ENCODE data around the gene FBH1.
A peak's percentile ranks its signal among the peaks of the same experiment; 100 is the strongest.
"Not testable (repeated sequence)": the region's sequence is repeated elsewhere in the genome, so short reads cannot be mapped to it uniquely, and the experiment has no call there.

FBH1 gene

GRCh38 chr10:5942474-5942873 is 52.4 kb downstream of the FBH1 start:
- POLR2A ChIA-PET, result no interaction called here
- no peaks in the 10 kb centered on the region for H3K27me3 ChIP-seq (replicated peaks in 2 of 5; ENCODE audit: control insufficient read depth in 4 of 5, insufficient read depth in 5 of 5, low read length in 4 of 5)
- WGBS (ENCODE audit: insufficient coverage), result 57% methylated on average over 13 of the region's 16 CpGs
- no peaks in the 10 kb centered on the region for H3K9me3 ChIP-seq (ENCODE audit: control extremely low read depth in 1 of 5, control insufficient read depth in 4 of 5, insufficient read depth in 2 of 5, low read depth in 1 of 5, low read length in 4 of 5)
- peaks cover 0 to 32% (median 30%) of the 10 kb centered on the region in 4 experiments for H3K4me1 ChIP-seq (ENCODE audit: control extremely low read depth in 1 of 4, control insufficient read depth in 4 of 4, insufficient read depth in 4 of 4, low read length in 3 of 4)
- peak in 2 of 3 donors; percentile 18 to 31 for DNase-seq
- no peak overlapping the region for H3K27ac ChIP-seq (ENCODE audit: insufficient read depth in 1 of 2, low read depth in 1 of 2, low read length in 2 of 2, poor library complexity in 1 of 2, severe bottlenecking in 2 of 2)
- peaks cover 3 to 15% (median 10%) of the 10 kb centered on the region in 4 experiments for H3K36me3 ChIP-seq (ENCODE audit: control insufficient read depth in 4 of 4, insufficient read depth in 4 of 4, low read length in 3 of 4)
- CTCF ChIA-PET, result no interaction called here
- H3K4me3 ChIP-seq (ENCODE audit: control insufficient read depth in 1 of 7, extremely low read depth in 1 of 7, insufficient read depth in 4 of 7, low read depth in 2 of 7, low read length in 6 of 7), result no peak overlapping the region

- ChIA-PET CTCF (no interaction called here), POLR2A (interaction anchor here (0.6 to 0.7 kb wide), 2 partner anchors 33 to 479 kb away, joined by 3 to 5 read pairs; no protein-coding TSS in a partner anchor)
- Histone ChIP-seq H3K27ac (ENCODE audit: insufficient read depth in 1 of 2, low read depth in 1 of 2, low read length in 2 of 2, poor library complexity in 1 of 2, severe bottlenecking in 2 of 2) (no peak overlapping the region), H3K9me3 (ENCODE audit: control extremely low read depth in 1 of 5, control insufficient read depth in 4 of 5, insufficient read depth in 2 of 5, low read depth in 1 of 5, low read length in 4 of 5) (no peaks in the 10 kb centered on the region), H3K27me3 (replicated peaks in 2 of 5; ENCODE audit: control insufficient read depth in 4 of 5, insufficient read depth in 5 of 5, low read length in 4 of 5) (no peaks in the 10 kb centered on the region), H3K4me3 (ENCODE audit: control insufficient read depth in 1 of 7, extremely low read depth in 1 of 7, insufficient read depth in 4 of 7, low read depth in 2 of 7, low read length in 6 of 7) (no peak overlapping the region), H3K4me1 (ENCODE audit: control extremely low read depth in 1 of 4, control insufficient read depth in 4 of 4, insufficient read depth in 4 of 4, low read length in 3 of 4) (peaks cover 0 to 32% (median 30%) of the 10 kb centered on the region in 4 experiments), H3K36me3 (ENCODE audit: control insufficient read depth in 4 of 4, insufficient read depth in 4 of 4, low read length in 3 of 4) (peaks cover 0 to 4% (median 3%) of the 10 kb centered on the region in 4 experiments)
- DNase-seq, result no peak
- 100% methylated on average over 11 of the region's 15 CpGs for WGBS (ENCODE audit: insufficient coverage)
Measured at GRCh38 chr10:5943536-5943935, 53.5 kb downstream of the FBH1 start.

- POLR2A ChIA-PET, result no interaction called here
- H3K36me3 ChIP-seq (ENCODE audit: control insufficient read depth in 4 of 4, insufficient read depth in 4 of 4, low read length in 3 of 4), result no peaks in the 10 kb centered on the region
- H3K27ac ChIP-seq (ENCODE audit: insufficient read depth in 1 of 2, low read depth in 1 of 2, low read length in 2 of 2, poor library complexity in 1 of 2, severe bottlenecking in 2 of 2), result no peak overlapping the region
- CTCF ChIA-PET, result no interaction called here
- DNase-seq, result no peak
- WGBS (ENCODE audit: insufficient coverage), result 88% methylated on average over 4 of the region's 7 CpGs
- H3K4me1 ChIP-seq (ENCODE audit: control extremely low read depth in 1 of 4, control insufficient read depth in 4 of 4, insufficient read depth in 4 of 4, low read length in 3 of 4), result peaks cover 0 to 32% (median 30%) of the 10 kb centered on the region in 4 experiments
- H3K9me3 ChIP-seq (ENCODE audit: control extremely low read depth in 1 of 5, control insufficient read depth in 4 of 5, insufficient read depth in 2 of 5, low read depth in 1 of 5, low read length in 4 of 5), result no peaks in the 10 kb centered on the region
- H3K4me3 ChIP-seq (ENCODE audit: control insufficient read depth in 1 of 7, extremely low read depth in 1 of 7, insufficient read depth in 4 of 7, low read depth in 2 of 7, low read length in 6 of 7), result no peak overlapping the region
- no peaks in the 10 kb centered on the region for H3K27me3 ChIP-seq (replicated peaks in 2 of 5; ENCODE audit: control insufficient read depth in 4 of 5, insufficient read depth in 5 of 5, low read length in 4 of 5)
Measured at GRCh38 chr10:5944389-5945189, 54.5 kb downstream of the FBH1 start.

- WGBS (ENCODE audit: insufficient coverage), result 91% methylated on average over 8 of the region's 9 CpGs
- Histone ChIP-seq H3K9me3 (ENCODE audit: control extremely low read depth in 1 of 5, control insufficient read depth in 4 of 5, insufficient read depth in 2 of 5, low read depth in 1 of 5, low read length in 4 of 5) (no peaks in the 10 kb centered on the region), H3K27ac (ENCODE audit: insufficient read depth in 1 of 2, low read depth in 1 of 2, low read length in 2 of 2, poor library complexity in 1 of 2, severe bottlenecking in 2 of 2) (no peak overlapping the region), H3K4me3 (ENCODE audit: control insufficient read depth in 1 of 7, extremely low read depth in 1 of 7, insufficient read depth in 4 of 7, low read depth in 2 of 7, low read length in 6 of 7) (peak overlapping the region in 3 of 7 experiments; percentile 43 to 73 (median 64)), H3K4me1 (ENCODE audit: control extremely low read depth in 1 of 4, control insufficient read depth in 4 of 4, insufficient read depth in 4 of 4, low read length in 3 of 4) (peaks cover 0 to 32% (median 30%) of the 10 kb centered on the region in 4 experiments), H3K36me3 (ENCODE audit: control insufficient read depth in 4 of 4, insufficient read depth in 4 of 4, low read length in 3 of 4) (no peaks in the 10 kb centered on the region), H3K27me3 (replicated peaks in 2 of 5; ENCODE audit: control insufficient read depth in 4 of 5, insufficient read depth in 5 of 5, low read length in 4 of 5) (no peaks in the 10 kb centered on the region)
- DNase-seq, result no peak
- ChIA-PET POLR2A (no interaction called here), CTCF (no interaction called here)
Measured at GRCh38 chr10:5945190-5945509, 55.1 kb downstream of the FBH1 start.

- no peaks in the 10 kb centered on the region for H3K27me3 ChIP-seq (replicated peaks in 2 of 5; ENCODE audit: control insufficient read depth in 4 of 5, insufficient read depth in 5 of 5, low read length in 4 of 5)
- CTCF ChIA-PET, result no interaction called here
- peak; percentile 23 to 67 (median 67) for DNase-seq
- H3K4me3 ChIP-seq (ENCODE audit: control insufficient read depth in 1 of 7, extremely low read depth in 1 of 7, insufficient read depth in 4 of 7, low read depth in 2 of 7, low read length in 6 of 7), result peak overlapping the region in 4 of 7 experiments; percentile 43 to 73 (median 58)
- H3K36me3 ChIP-seq (ENCODE audit: control insufficient read depth in 4 of 4, insufficient read depth in 4 of 4, low read length in 3 of 4), result no peaks in the 10 kb centered on the region
- WGBS (ENCODE audit: insufficient coverage), result 38% methylated on average over 18 of the region's 21 CpGs
- H3K4me1 ChIP-seq (ENCODE audit: control extremely low read depth in 1 of 4, control insufficient read depth in 4 of 4, insufficient read depth in 4 of 4, low read length in 3 of 4), result peaks cover 0 to 32% (median 30%) of the 10 kb centered on the region in 4 experiments
- H3K9me3 ChIP-seq (ENCODE audit: control extremely low read depth in 1 of 5, control insufficient read depth in 4 of 5, insufficient read depth in 2 of 5, low read depth in 1 of 5, low read length in 4 of 5), result no peaks in the 10 kb centered on the region
- H3K27ac ChIP-seq (ENCODE audit: insufficient read depth in 1 of 2, low read depth in 1 of 2, low read length in 2 of 2, poor library complexity in 1 of 2, severe bottlenecking in 2 of 2), result no peak overlapping the region
- POLR2A ChIA-PET, result no interaction called here
Measured at GRCh38 chr10:5945561-5946418, 55.7 kb downstream of the FBH1 start.

GRCh38 chr10:5946419-5946775 is 56.4 kb downstream of the FBH1 start:
- POLR2A ChIA-PET; H3K36me3 ChIP-seq (ENCODE audit: control insufficient read depth in 4 of 4, insufficient read depth in 4 of 4, low read length in 3 of 4); H3K27ac ChIP-seq (ENCODE audit: insufficient read depth in 1 of 2, low read depth in 1 of 2, low read length in 2 of 2, poor library complexity in 1 of 2, severe bottlenecking in 2 of 2); H3K4me3 ChIP-seq (ENCODE audit: control insufficient read depth in 1 of 7, extremely low read depth in 1 of 7, insufficient read depth in 4 of 7, low read depth in 2 of 7, low read length in 6 of 7); CTCF ChIA-PET; DNase-seq; H3K9me3 ChIP-seq (ENCODE audit: control extremely low read depth in 1 of 5, control insufficient read depth in 4 of 5, insufficient read depth in 2 of 5, low read depth in 1 of 5, low read length in 4 of 5); H3K27me3 ChIP-seq (replicated peaks in 2 of 5; ENCODE audit: control insufficient read depth in 4 of 5, insufficient read depth in 5 of 5, low read length in 4 of 5): not testable (repeated sequence)
- 100% methylated on average over 10 of the region's 10 CpGs for WGBS (ENCODE audit: insufficient coverage)
- peaks cover 0 to 32% (median 30%) of the 10 kb centered on the region in 4 experiments for H3K4me1 ChIP-seq (ENCODE audit: control extremely low read depth in 1 of 4, control insufficient read depth in 4 of 4, insufficient read depth in 4 of 4, low read length in 3 of 4)

GRCh38 chr10:5946786-5947185 is 56.7 kb downstream of the FBH1 start:
- Histone ChIP-seq H3K27ac (ENCODE audit: insufficient read depth in 1 of 2, low read depth in 1 of 2, low read length in 2 of 2, poor library complexity in 1 of 2, severe bottlenecking in 2 of 2) (no peak overlapping the region), H3K4me3 (ENCODE audit: control insufficient read depth in 1 of 7, extremely low read depth in 1 of 7, insufficient read depth in 4 of 7, low read depth in 2 of 7, low read length in 6 of 7) (no peak overlapping the region), H3K27me3 (replicated peaks in 2 of 5; ENCODE audit: control insufficient read depth in 4 of 5, insufficient read depth in 5 of 5, low read length in 4 of 5) (no peaks in the 10 kb centered on the region), H3K36me3 (ENCODE audit: control insufficient read depth in 4 of 4, insufficient read depth in 4 of 4, low read length in 3 of 4) (peaks cover 0 to 3% (median under 1%) of the 10 kb centered on the region in 4 experiments), H3K9me3 (ENCODE audit: control extremely low read depth in 1 of 5, control insufficient read depth in 4 of 5, insufficient read depth in 2 of 5, low read depth in 1 of 5, low read length in 4 of 5) (no peaks in the 10 kb centered on the region), H3K4me1 (ENCODE audit: control extremely low read depth in 1 of 4, control insufficient read depth in 4 of 4, insufficient read depth in 4 of 4, low read length in 3 of 4) (peaks cover 0 to 32% (median 30%) of the 10 kb centered on the region in 4 experiments)
- CTCF ChIA-PET, result interaction anchor here (0.6 kb wide), 1 partner anchor 213 kb away, joined by 3 read pairs; no protein-coding TSS in a partner anchor
- POLR2A ChIA-PET, result no interaction called here
- 69% methylated on average over 6 of the region's 8 CpGs for WGBS (ENCODE audit: insufficient coverage)
- no peak for DNase-seq
